GM18868 (cell line): ENCODE measurements around the gene PTCH1.

Experiments
- ATAC-seq: cut with Tn5 transposase; IDR thresholded peaks from one replicate; pipeline ENCODE4 v1.9.1; 2021; ENCODE audit warnings: mild to moderate bottlenecking, moderate library complexity; ENCODE audit not compliant: unreplicated experiment

Gene PTCH1

DNA sequence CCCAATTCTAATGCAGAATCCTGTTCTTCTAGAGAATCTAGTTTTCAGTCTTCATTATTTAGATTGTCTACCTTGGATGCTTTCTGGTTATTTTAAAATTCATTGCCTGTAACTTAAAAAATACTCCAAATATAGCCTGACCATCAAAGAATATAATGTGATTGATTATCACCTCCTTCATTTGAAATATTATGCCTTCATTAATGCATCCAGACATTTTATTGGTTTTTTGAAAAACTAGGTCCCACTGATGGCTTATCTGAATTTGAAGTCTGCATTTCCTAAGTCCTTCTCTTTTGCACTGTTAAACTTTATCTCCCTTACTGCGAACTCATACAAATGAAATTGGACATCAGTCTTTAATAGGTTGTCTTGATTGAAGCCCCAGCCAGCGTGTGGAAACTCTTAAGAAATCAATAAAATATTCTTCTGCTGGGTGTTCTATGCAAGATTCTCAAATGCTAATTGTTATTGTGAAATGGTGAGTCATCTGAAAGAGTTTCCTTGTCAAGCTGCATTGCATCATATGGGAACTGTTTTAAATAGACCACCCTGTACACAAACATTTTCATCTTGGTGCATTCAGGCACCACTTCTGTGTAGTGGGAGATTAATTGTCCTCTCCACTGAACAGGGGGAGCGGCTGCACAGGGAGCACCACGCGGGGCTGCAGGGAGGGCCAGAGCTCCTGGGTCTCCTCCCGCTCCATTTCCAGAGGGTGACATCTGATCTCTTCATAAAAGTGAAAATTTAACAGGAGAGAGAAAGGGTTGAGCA, 106.9 kb downstream of the PTCH1 start:
- no peak for ATAC-seq

DNA sequence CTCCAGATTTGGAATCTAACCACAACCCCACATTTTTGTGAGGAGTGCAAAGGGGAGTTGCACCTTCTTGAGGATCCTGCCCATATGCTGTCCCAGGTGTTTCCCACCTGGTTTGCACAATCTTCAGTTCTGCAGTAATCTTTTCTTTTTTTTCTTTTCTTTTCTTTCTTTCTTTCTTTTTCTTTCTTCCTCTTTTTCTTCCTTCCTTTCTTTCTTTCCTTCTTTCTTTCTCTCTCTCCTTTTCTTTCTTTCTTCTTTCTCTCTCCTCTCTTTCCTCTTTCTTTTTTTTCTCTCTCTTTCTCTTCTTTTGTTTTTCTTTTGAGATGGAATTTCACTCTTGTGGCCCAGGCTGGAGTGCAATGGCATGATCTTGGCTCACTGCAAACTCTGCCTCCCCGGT, 109.2 kb downstream of the PTCH1 start:
- no peak for ATAC-seq

DNA sequence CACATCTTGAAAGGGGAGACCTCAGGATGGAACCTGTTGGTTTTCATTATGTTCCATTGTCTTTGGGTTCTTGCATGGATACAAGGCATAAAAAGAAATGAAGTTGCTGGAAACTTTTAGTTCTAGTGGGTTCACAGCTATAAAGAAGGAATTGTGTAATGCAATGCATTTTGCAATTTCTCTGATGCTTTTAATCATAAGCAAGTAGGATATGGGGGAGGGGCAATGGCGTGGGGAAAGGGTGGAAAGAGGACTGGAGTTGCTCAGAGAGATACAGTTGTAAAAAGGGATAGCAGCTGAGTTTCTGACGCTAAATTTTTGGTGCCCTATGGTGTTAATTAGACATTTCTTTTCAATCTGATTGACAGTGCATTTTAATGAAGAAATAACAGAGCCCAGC, 110.7 kb downstream of the PTCH1 start:
- no peak for ATAC-seq

DNA sequence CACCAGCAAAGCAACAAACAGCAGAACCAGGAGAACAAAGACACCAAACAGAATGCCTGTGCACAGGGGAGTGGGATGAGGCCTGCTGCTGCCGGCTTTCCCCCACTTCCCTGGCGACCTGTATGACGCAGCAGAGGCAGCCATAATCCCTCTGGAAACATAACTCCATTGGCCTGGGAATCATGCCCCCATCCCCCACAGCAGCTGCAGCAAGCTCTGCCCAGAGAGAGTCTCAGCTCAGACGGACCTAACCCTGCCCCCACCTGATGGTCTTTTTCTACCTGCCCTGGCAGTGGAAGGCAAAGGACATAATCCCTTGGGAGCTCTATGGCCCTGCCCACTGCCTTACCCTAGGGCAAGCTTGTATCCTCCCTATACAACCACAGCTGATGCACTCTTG, 117.5 kb downstream of the PTCH1 start:
- ATAC-seq, result no peak
